GM19351 (cell line): Measurements from ENCODE around the gene XIST.
"Not testable (repeated sequence)": the region's sequence is repeated elsewhere in the genome, so short reads cannot be mapped to it uniquely, and the experiment has no call there.

Experiments used
- ATAC-seq: cut with Tn5 transposase; IDR thresholded peaks from one replicate; pipeline ENCODE4 v1.9.1; 2021; ENCODE audit warnings: mild to moderate bottlenecking, moderate library complexity; ENCODE audit not compliant: unreplicated experiment

XIST gene

GRCh38 chrX:73817393-73818199, 34.9 kb downstream of the XIST start:
- no peak for ATAC-seq

GRCh38 chrX:73812256-73812655, 40.3 kb downstream of the XIST start:
- no peak for ATAC-seq

- not testable (repeated sequence) for ATAC-seq
Observed at GRCh38 chrX:73804109-73804508, 48.4 kb downstream of the XIST start.

- ATAC-seq = no peak
Observed at GRCh38 chrX:73799888-73800287, 52.6 kb downstream of the XIST start.

GRCh38 chrX:73792511-73792910, 60.0 kb downstream of the XIST start:
- ATAC-seq = not testable (repeated sequence)

- no peak for ATAC-seq
Observed at GRCh38 chrX:73785493-73785892, 67.0 kb downstream of the XIST start.
